ENCODE measurements around the gene SLC24A3.

SLC24A3 gene

GRCh38 chr20:19734811-19735210 lies 522.4 kb downstream of the SLC24A3 start:
- no peak for DNase-seq (ENCODE audit: low spot score)
- in situ Hi-C loops (cut with MboI; ENCODE audit: low sequenced_read_pairs, unreplicated experiment) = no loop called here
- no peak for TF ChIP-seq CTCF (IDR thresholded peaks at IDR 0.05; ENCODE audit: borderline replicate concordance, control extremely low read depth, extremely low read depth, insufficient read depth, missing control alignments)

- no peak for TF ChIP-seq CTCF (IDR thresholded peaks at IDR 0.05; ENCODE audit: borderline replicate concordance, control extremely low read depth, extremely low read depth, insufficient read depth, missing control alignments)
- in situ Hi-C loops (cut with MboI; ENCODE audit: low sequenced_read_pairs, unreplicated experiment) = no loop called here
- DNase-seq (ENCODE audit: low spot score) = no peak
Measured at GRCh38 chr20:19735446-19735845, 523.0 kb downstream of the SLC24A3 start.

- in situ Hi-C loops (cut with MboI; ENCODE audit: low sequenced_read_pairs, unreplicated experiment) = no loop called here
- DNase-seq (ENCODE audit: low spot score) = no peak
- no peak for TF ChIP-seq CTCF (IDR thresholded peaks at IDR 0.05; ENCODE audit: borderline replicate concordance, control extremely low read depth, extremely low read depth, insufficient read depth, missing control alignments)
Measured at GRCh38 chr20:19737025-19737424, 524.6 kb downstream of the SLC24A3 start.

GRCh38 chr20:19738951-19739350 lies 526.5 kb downstream of the SLC24A3 start:
- in situ Hi-C loops (cut with MboI; ENCODE audit: low sequenced_read_pairs, unreplicated experiment) = no loop called here

GRCh38 chr20:19739351-19739750 lies 526.9 kb downstream of the SLC24A3 start:
- no peak for TF ChIP-seq CTCF (IDR thresholded peaks at IDR 0.05; ENCODE audit: borderline replicate concordance, control extremely low read depth, extremely low read depth, insufficient read depth, missing control alignments)
- no peak for DNase-seq (ENCODE audit: low spot score)
- in situ Hi-C loops (cut with MboI; ENCODE audit: low sequenced_read_pairs, unreplicated experiment) = no loop called here

More at GRCh38 chr20:19738951-19739350, 526.5 kb downstream of the SLC24A3 start:
- TF ChIP-seq CTCF (IDR thresholded peaks at IDR 0.05; ENCODE audit: borderline replicate concordance, control extremely low read depth, extremely low read depth, insufficient read depth, missing control alignments) = no peak
- DNase-seq (ENCODE audit: low spot score) = no peak

GRCh38 chr20:19740512-19740911 lies 528.1 kb downstream of the SLC24A3 start:
- no peak for DNase-seq (ENCODE audit: low spot score)
- in situ Hi-C loops (cut with MboI; ENCODE audit: low sequenced_read_pairs, unreplicated experiment) = no loop called here

More at GRCh38 chr20:19740512-19740911, 528.1 kb downstream of the SLC24A3 start:
- TF ChIP-seq CTCF (IDR thresholded peaks at IDR 0.05; ENCODE audit: borderline replicate concordance, control extremely low read depth, extremely low read depth, insufficient read depth, missing control alignments) = no peak
